ENCODE results near the gene PPP1R2C.

Gene PPP1R2C

GRCh38 chrX:42778096-42778495, at the start of gene PPP1R2C:
Gene PPP1R2C, minus strand, starts transcription at chrX:42778163. Its CDS starts 84 bp downstream, at chrX:42778079.
- Histone ChIP-seq H3K4me1 (no peaks in the 10 kb centered on the region), H3K27me3 (ENCODE audit: low read depth) (no peaks in the 10 kb centered on the region), H3K4me3 (no peak within 1 kb of the TSS), H3K9me3 (no peaks in the 10 kb centered on the region), H3K36me3 (replicated peaks) (no peaks in the 10 kb centered on the region)
- in situ Hi-C loops (cut with MboI; ENCODE audit: low sequenced_read_pairs), result no loop called here
- DNase-seq (ENCODE audit: low spot score in 2 of 2), result no peak

GRCh38 chrX:42825201-42825600, 47.2 kb upstream of the PPP1R2C start:
- Histone ChIP-seq H3K27me3 (ENCODE audit: low read depth) (no peaks in the 10 kb centered on the region), H3K36me3 (replicated peaks) (no peaks in the 10 kb centered on the region), H3K9me3 (peaks cover 7% of the 10 kb centered on the region; the same call in 1 of the 2 replicates), H3K4me3 (no peak overlapping the region), H3K4me1 (peaks cover 27% of the 10 kb centered on the region)
- DNase-seq (ENCODE audit: low spot score in 2 of 2), result no peak
- in situ Hi-C loops (cut with MboI; ENCODE audit: low sequenced_read_pairs), result no loop called here

- H3K9me3 ChIP-seq, result peaks cover 7% of the 10 kb centered on the region
- H3K4me3 ChIP-seq, result no peak overlapping the region
- H3K4me1 ChIP-seq, result peaks cover 27% of the 10 kb centered on the region
- H3K27me3 ChIP-seq (ENCODE audit: low read depth), result no peaks in the 10 kb centered on the region
- H3K36me3 ChIP-seq (replicated peaks), result no peaks in the 10 kb centered on the region
- in situ Hi-C loops (cut with MboI; ENCODE audit: low sequenced_read_pairs), result no loop called here
- DNase-seq (ENCODE audit: low spot score in 2 of 2), result no peak
These were observed 46.6 kb upstream of the PPP1R2C start for GRCh38 chrX:42824541-42824940.

- peaks cover 27% of the 10 kb centered on the region for H3K4me1 ChIP-seq
- no peaks in the 10 kb centered on the region for H3K27me3 ChIP-seq (ENCODE audit: low read depth)
- in situ Hi-C loops (cut with MboI; ENCODE audit: low sequenced_read_pairs), result no loop called here
- no peak overlapping the region for H3K4me3 ChIP-seq
- H3K9me3 ChIP-seq, result peaks cover 6% of the 10 kb centered on the region
- DNase-seq (ENCODE audit: low spot score in 2 of 2), result no peak
- H3K36me3 ChIP-seq (replicated peaks), result no peaks in the 10 kb centered on the region
These were observed 45.5 kb upstream of the PPP1R2C start for GRCh38 chrX:42823443-42823842.

- H3K9me3 ChIP-seq, result peaks cover 9% of the 10 kb centered on the region
These were observed 44.0 kb upstream of the PPP1R2C start for GRCh38 chrX:42821803-42822443.

GRCh38 chrX:42818151-42818921, 40.4 kb upstream of the PPP1R2C start:
- Histone ChIP-seq H3K9me3 (peaks cover 9% of the 10 kb centered on the region), H3K4me3 (no peak overlapping the region), H3K36me3 (replicated peaks) (no peaks in the 10 kb centered on the region), H3K4me1 (peaks cover 19% of the 10 kb centered on the region), H3K27me3 (ENCODE audit: low read depth) (no peaks in the 10 kb centered on the region)
- DNase-seq (ENCODE audit: low spot score in 2 of 2), result no peak
- in situ Hi-C loops (cut with MboI; ENCODE audit: low sequenced_read_pairs), result no loop called here

More at GRCh38 chrX:42821803-42822443, 44.0 kb upstream of the PPP1R2C start:
- no peaks in the 10 kb centered on the region for H3K36me3 ChIP-seq (replicated peaks)
- in situ Hi-C loops (cut with MboI; ENCODE audit: low sequenced_read_pairs), result no loop called here
- no peak overlapping the region for H3K4me3 ChIP-seq
- no peak for DNase-seq (ENCODE audit: low spot score in 2 of 2)
- peaks cover 27% of the 10 kb centered on the region for H3K4me1 ChIP-seq
- no peaks in the 10 kb centered on the region for H3K27me3 ChIP-seq (ENCODE audit: low read depth)

- in situ Hi-C loops (cut with MboI; ENCODE audit: low sequenced_read_pairs), result no loop called here
- H3K9me3 ChIP-seq, result peaks cover 5% of the 10 kb centered on the region; the same call in 1 of the 2 replicates
- H3K4me1 ChIP-seq, result peaks cover 54% of the 10 kb centered on the region
- no peak overlapping the region for H3K4me3 ChIP-seq
- no peaks in the 10 kb centered on the region for H3K27me3 ChIP-seq (ENCODE audit: low read depth)
- no peaks in the 10 kb centered on the region for H3K36me3 ChIP-seq (replicated peaks)
- DNase-seq (ENCODE audit: low spot score in 2 of 2), result no peak
These were observed 31.6 kb upstream of the PPP1R2C start for GRCh38 chrX:42809569-42809968.

- peaks cover 73% of the 10 kb centered on the region for H3K4me1 ChIP-seq
- no peaks in the 10 kb centered on the region for H3K27me3 ChIP-seq (ENCODE audit: low read depth)
- no peaks in the 10 kb centered on the region for H3K36me3 ChIP-seq (replicated peaks)
- DNase-seq (ENCODE audit: low spot score in 2 of 2), result peak in 1 of 2 experiments; percentile 85
- no peak overlapping the region for H3K4me3 ChIP-seq
- in situ Hi-C loops (cut with MboI; ENCODE audit: low sequenced_read_pairs), result no loop called here
- H3K9me3 ChIP-seq, result peaks cover 5% of the 10 kb centered on the region; the same call in 1 of the 2 replicates
These were observed 29.4 kb upstream of the PPP1R2C start for GRCh38 chrX:42807393-42807792.

- peak; percentile 73 to 98 for DNase-seq (ENCODE audit: low spot score in 2 of 2)
- Histone ChIP-seq H3K9me3 (no peaks in the 10 kb centered on the region), H3K4me1 (peaks cover 71% of the 10 kb centered on the region), H3K27me3 (ENCODE audit: low read depth) (no peaks in the 10 kb centered on the region), H3K36me3 (replicated peaks) (no peaks in the 10 kb centered on the region), H3K4me3 (no peak overlapping the region)
- in situ Hi-C loops (cut with MboI; ENCODE audit: low sequenced_read_pairs), result no loop called here
These were observed 26.6 kb upstream of the PPP1R2C start for GRCh38 chrX:42804524-42804923.

GRCh38 chrX:42803320-42803719, 25.4 kb upstream of the PPP1R2C start:
- DNase-seq (ENCODE audit: low spot score in 2 of 2), result no peak
- H3K4me1 ChIP-seq, result peaks cover 59% of the 10 kb centered on the region
- H3K36me3 ChIP-seq (replicated peaks), result no peaks in the 10 kb centered on the region
- in situ Hi-C loops (cut with MboI; ENCODE audit: low sequenced_read_pairs), result no loop called here
- H3K27me3 ChIP-seq (ENCODE audit: low read depth), result no peaks in the 10 kb centered on the region
- no peaks in the 10 kb centered on the region for H3K9me3 ChIP-seq
- H3K4me3 ChIP-seq, result no peak overlapping the region

GRCh38 chrX:42797651-42798269, 19.8 kb upstream of the PPP1R2C start:
- H3K9me3 ChIP-seq, result peaks cover 7% of the 10 kb centered on the region
- in situ Hi-C loops (cut with MboI; ENCODE audit: low sequenced_read_pairs), result no loop called here
- H3K27me3 ChIP-seq (ENCODE audit: low read depth), result no peaks in the 10 kb centered on the region
- no peaks in the 10 kb centered on the region for H3K36me3 ChIP-seq (replicated peaks)
- DNase-seq (ENCODE audit: low spot score in 2 of 2), result no peak
- H3K4me1 ChIP-seq, result peaks cover 7% of the 10 kb centered on the region
- no peak overlapping the region for H3K4me3 ChIP-seq

- no peaks in the 10 kb centered on the region for H3K9me3 ChIP-seq
- in situ Hi-C loops (cut with MboI; ENCODE audit: low sequenced_read_pairs), result no loop called here
- no peak for DNase-seq (ENCODE audit: low spot score in 2 of 2)
- no peak overlapping the region for H3K4me3 ChIP-seq
- H3K4me1 ChIP-seq, result peaks cover 19% of the 10 kb centered on the region
- H3K36me3 ChIP-seq (replicated peaks), result no peaks in the 10 kb centered on the region
- H3K27me3 ChIP-seq (ENCODE audit: low read depth), result no peaks in the 10 kb centered on the region
These were observed 5.5 kb upstream of the PPP1R2C start for GRCh38 chrX:42783451-42783850.

GRCh38 chrX:42776195-42776594, 1.8 kb downstream of the PPP1R2C start:
- no peaks in the 10 kb centered on the region for H3K27me3 ChIP-seq (ENCODE audit: low read depth)
- in situ Hi-C loops (cut with MboI; ENCODE audit: low sequenced_read_pairs), result no loop called here
- no peak for DNase-seq (ENCODE audit: low spot score in 2 of 2)

GRCh38 chrX:42772874-42773273, 5.1 kb downstream of the PPP1R2C start:
- in situ Hi-C loops (cut with MboI; ENCODE audit: low sequenced_read_pairs), result no loop called here
- no peak for DNase-seq (ENCODE audit: low spot score in 2 of 2)
- H3K36me3 ChIP-seq (replicated peaks), result no peaks in the 10 kb centered on the region
- no peaks in the 10 kb centered on the region for H3K4me1 ChIP-seq
- H3K9me3 ChIP-seq, result no peaks in the 10 kb centered on the region; the same call in 1 of the 2 replicates
- no peaks in the 10 kb centered on the region for H3K27me3 ChIP-seq (ENCODE audit: low read depth)
- H3K4me3 ChIP-seq, result no peak overlapping the region

More at GRCh38 chrX:42776195-42776594, 1.8 kb downstream of the PPP1R2C start:
- Histone ChIP-seq H3K36me3 (replicated peaks) (no peaks in the 10 kb centered on the region), H3K4me3 (no peak overlapping the region), H3K4me1 (no peaks in the 10 kb centered on the region), H3K9me3 (no peaks in the 10 kb centered on the region)
